ENCODE results near the gene JAM3. TPM values are rescaled to one million over a fixed set of nuclear protein-coding genes. Genes with fewer than 3 reads are reported as not detected.
A peak's percentile ranks its signal among the peaks of the same experiment; 100 is the strongest.

Gene JAM3
- total RNA-seq, 1 donor from 2014 or later = 65.8 TPM

DNA sequence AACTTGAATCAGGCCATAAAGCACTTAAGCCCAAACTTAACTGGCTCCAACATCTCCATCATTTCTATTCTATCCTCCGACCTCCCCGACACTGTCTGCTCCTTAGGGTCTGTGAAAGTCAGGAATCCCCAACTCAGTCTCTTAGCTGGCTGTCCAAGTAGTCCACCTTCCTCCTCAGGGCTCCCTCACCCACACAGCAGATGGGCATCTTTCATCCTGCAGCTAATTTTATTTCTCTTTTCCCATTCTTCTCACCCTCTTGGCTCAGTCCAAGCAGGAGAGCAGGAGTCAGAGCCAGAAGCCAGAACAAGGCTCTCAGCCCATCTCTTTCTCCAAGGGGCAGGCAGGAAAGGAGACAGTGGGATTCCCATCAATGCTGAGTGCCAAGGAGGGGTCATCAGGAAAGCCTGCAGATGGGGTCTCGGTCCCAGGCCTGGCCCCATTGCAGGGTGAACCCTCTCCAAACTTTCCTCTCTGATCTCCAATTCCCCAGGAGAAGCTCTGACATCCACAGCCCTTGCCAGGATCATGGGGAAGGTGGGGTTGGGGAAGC is 40.4 kb upstream of the JAM3 start:
- Histone ChIP-seq H3K27me3 (ENCODE audit: control insufficient read depth in 3 of 3, insufficient read depth in 3 of 3, low read length in 3 of 3) (peaks cover 0 to 25% (median 13%) of the 10 kb centered on the region in 3 donors), H3K9ac (ENCODE audit: low read depth in 1 of 3, low read length in 3 of 3) (no peak overlapping the region), H3K4me1 (ENCODE audit: control insufficient read depth in 3 of 3, insufficient read depth in 3 of 3, low read length in 3 of 3) (peaks cover 4 to 17% (median 14%) of the 10 kb centered on the region in 3 donors), H3K27ac (ENCODE audit: low read depth, low read length) (no peak overlapping the region), H3K4me3 (ENCODE audit: low read length in 3 of 3) (no peak overlapping the region), H3K36me3 (ENCODE audit: control insufficient read depth in 3 of 3, insufficient read depth in 3 of 3, low read length in 3 of 3) (no peaks in the 10 kb centered on the region), H3K9me3 (ENCODE audit: control insufficient read depth in 3 of 3, low read length in 3 of 3) (no peaks in the 10 kb centered on the region)

DNA sequence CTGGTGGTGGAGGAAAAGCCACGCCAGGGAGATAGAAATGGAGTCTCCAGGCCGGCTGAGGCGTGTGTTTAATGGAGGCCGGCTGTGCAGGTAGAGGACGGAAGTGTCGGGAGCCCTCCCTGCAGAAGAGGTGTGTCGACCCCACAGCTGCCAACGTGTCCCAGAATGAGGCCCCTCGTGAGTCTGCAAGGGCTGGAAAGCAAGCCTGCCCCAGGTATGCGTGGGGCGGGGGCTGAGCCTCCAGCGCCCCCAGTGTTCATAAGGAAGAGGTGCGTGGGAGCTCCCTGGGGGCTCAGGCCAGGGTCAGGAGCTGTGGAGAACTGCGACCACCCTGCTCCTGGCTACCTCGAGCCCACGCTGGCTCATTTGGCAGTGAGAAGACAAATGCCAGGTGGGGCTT is 38.0 kb upstream of the JAM3 start:
- no peak overlapping the region for H3K27ac ChIP-seq (ENCODE audit: low read depth, low read length)
- peaks cover 0 to 18% (median 9%) of the 10 kb centered on the region in 3 donors for H3K27me3 ChIP-seq (ENCODE audit: control insufficient read depth in 3 of 3, insufficient read depth in 3 of 3, low read length in 3 of 3)
- no peak overlapping the region for H3K9ac ChIP-seq (ENCODE audit: low read depth in 1 of 3, low read length in 3 of 3)
- H3K4me3 ChIP-seq (ENCODE audit: low read length in 3 of 3) = no peak overlapping the region
- H3K4me1 ChIP-seq (ENCODE audit: control insufficient read depth in 3 of 3, insufficient read depth in 3 of 3, low read length in 3 of 3) = peaks cover 19 to 35% (median 31%) of the 10 kb centered on the region in 3 donors
- no peaks in the 10 kb centered on the region for H3K9me3 ChIP-seq (ENCODE audit: control insufficient read depth in 3 of 3, low read length in 3 of 3)
- no peaks in the 10 kb centered on the region for H3K36me3 ChIP-seq (ENCODE audit: control insufficient read depth in 3 of 3, insufficient read depth in 3 of 3, low read length in 3 of 3)

DNA sequence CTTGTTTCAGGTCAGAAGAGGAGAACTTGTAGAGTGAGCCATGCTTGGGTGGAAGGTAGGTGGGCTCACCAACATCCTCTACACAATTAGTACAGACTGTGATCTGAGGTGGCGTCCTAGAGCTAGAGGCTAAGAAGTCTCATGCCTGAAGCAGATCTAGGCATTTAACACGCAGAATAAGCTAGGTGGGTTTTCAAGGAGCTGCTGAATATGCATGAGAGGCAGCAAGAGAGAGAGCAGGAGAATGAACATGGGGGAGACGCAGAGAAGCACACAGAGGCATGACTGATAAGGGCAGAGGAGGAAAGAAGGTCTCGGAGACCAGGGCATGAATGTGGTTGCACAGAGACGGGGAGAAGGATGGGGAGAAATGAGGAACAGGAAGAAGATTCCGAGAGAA is 36.8 kb upstream of the JAM3 start:
- Histone ChIP-seq H3K27ac (ENCODE audit: low read depth, low read length) (no peak overlapping the region), H3K4me1 (ENCODE audit: control insufficient read depth in 3 of 3, insufficient read depth in 3 of 3, low read length in 3 of 3) (peaks cover 19 to 39% (median 36%) of the 10 kb centered on the region in 3 donors), H3K9ac (ENCODE audit: low read depth in 1 of 3, low read length in 3 of 3) (peak overlapping the region in 1 of 3 donors; percentile 25), H3K4me3 (ENCODE audit: low read length in 3 of 3) (no peak overlapping the region), H3K36me3 (ENCODE audit: control insufficient read depth in 3 of 3, insufficient read depth in 3 of 3, low read length in 3 of 3) (no peaks in the 10 kb centered on the region), H3K27me3 (ENCODE audit: control insufficient read depth in 3 of 3, insufficient read depth in 3 of 3, low read length in 3 of 3) (peaks cover 0 to 12% (median 6%) of the 10 kb centered on the region in 3 donors), H3K9me3 (ENCODE audit: control insufficient read depth in 3 of 3, low read length in 3 of 3) (no peaks in the 10 kb centered on the region)

DNA sequence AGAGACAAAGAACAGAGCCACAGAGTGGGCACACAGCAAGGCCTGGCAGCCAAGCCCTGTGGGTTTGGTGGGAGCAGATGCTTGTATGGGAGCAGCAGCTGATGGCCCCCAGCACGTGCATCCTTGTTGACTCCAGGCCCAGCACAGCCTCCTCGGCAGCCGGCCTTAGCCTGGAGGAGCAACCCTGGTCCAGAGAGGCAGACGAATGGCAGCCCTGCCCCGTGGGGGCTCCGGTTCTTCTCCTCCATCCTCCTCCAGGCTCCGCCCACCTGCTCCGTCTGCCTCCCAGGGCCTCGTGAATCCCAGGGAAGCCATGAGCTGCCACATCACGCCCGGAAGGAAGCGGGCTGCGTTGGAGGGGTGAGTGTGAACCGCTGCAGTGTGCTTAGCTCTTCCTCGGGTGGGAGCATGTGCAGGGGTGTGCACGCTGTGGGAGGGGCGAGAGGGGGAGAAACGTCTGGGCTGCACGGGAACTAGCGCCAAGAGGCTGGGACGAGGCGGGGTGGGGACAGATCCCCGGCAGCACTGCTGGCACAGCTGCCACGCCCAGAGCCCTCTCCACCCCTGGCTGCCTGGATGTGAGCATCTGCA is 36.3 kb upstream of the JAM3 start:
- Histone ChIP-seq H3K36me3 (ENCODE audit: control insufficient read depth in 3 of 3, insufficient read depth in 3 of 3, low read length in 3 of 3) (no peaks in the 10 kb centered on the region), H3K27me3 (ENCODE audit: control insufficient read depth in 3 of 3, insufficient read depth in 3 of 3, low read length in 3 of 3) (peaks cover 0 to 12% (median 6%) of the 10 kb centered on the region in 3 donors), H3K27ac (ENCODE audit: low read depth, low read length) (no peak overlapping the region), H3K4me1 (ENCODE audit: control insufficient read depth in 3 of 3, insufficient read depth in 3 of 3, low read length in 3 of 3) (peaks cover 22 to 42% (median 39%) of the 10 kb centered on the region in 3 donors), H3K9ac (ENCODE audit: low read depth in 1 of 3, low read length in 3 of 3) (peak overlapping the region in 1 of 3 donors; percentile 45), H3K9me3 (ENCODE audit: control insufficient read depth in 3 of 3, low read length in 3 of 3) (no peaks in the 10 kb centered on the region), H3K4me3 (ENCODE audit: low read length in 3 of 3) (no peak overlapping the region)

DNA sequence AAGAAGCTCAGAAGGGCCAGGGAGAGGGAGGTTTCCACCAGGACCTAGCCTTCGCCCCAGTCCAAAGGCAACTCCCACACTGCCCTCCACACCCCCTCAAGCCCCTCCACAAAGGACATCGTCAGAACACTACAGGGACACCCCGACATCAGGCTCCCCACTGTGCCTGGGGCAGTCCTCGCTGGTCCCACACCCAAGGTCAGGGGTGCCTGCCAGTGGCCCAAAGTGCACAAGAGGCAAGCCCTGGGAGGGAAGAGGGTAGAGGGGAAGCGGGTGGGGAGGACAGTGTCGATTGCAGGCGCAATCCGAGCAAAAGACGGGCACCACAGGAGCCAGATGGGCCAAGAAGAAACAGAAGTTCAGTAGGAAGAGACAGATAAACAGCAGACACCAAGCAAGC is 35.6 kb upstream of the JAM3 start:
- Histone ChIP-seq H3K36me3 (ENCODE audit: control insufficient read depth in 3 of 3, insufficient read depth in 3 of 3, low read length in 3 of 3) (no peaks in the 10 kb centered on the region), H3K4me3 (ENCODE audit: low read length in 3 of 3) (peak overlapping the region in 2 of 3 donors; percentile 53 to 65), H3K27ac (ENCODE audit: low read depth, low read length) (peak overlapping the region; percentile 70), H3K27me3 (ENCODE audit: control insufficient read depth in 3 of 3, insufficient read depth in 3 of 3, low read length in 3 of 3) (peaks cover 0 to 8% (median 6%) of the 10 kb centered on the region in 3 donors), H3K4me1 (ENCODE audit: control insufficient read depth in 3 of 3, insufficient read depth in 3 of 3, low read length in 3 of 3) (peaks cover 28 to 48% (median 46%) of the 10 kb centered on the region in 3 donors), H3K9ac (ENCODE audit: low read depth in 1 of 3, low read length in 3 of 3) (peak overlapping the region in 2 of 3 donors; percentile 58 to 75), H3K9me3 (ENCODE audit: control insufficient read depth in 3 of 3, low read length in 3 of 3) (no peaks in the 10 kb centered on the region)

DNA sequence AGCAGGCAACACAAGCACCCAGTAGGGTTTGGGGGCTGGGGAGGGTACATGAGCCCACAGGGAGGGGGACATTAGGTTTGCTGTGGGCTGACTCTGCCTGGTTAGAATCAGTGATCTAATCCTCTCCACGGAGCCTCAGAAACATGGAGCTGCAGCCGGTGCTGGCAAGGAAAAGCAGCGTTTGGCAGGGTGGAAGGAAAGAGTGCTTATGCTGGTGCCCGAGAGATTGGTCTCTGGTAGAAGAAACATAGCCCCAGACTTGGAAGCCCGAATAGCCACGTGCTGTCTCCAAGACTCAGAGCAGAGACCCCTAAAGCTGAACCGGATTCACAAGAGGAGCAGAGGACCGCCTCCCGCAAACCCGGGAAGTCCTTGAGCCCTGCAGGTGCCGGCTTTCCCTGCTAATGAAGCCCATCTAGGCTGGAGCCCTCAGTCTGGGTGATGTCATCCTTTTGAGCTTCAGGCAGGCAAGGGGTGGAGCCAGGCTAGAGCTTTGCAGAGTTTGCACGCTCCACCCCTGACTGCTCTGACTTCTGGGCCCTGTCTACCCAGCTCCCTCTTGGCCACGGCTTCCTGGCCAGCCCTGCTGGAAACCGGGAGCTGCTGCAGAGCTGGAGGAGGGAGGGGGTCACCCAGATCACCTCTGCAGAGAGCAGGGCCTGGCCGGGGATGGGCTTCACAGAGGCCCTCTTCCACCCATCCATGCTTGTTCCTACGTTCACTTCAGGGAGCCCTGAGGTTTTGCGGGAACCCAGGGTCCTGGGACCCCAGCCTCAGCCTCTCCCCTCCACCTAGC is 35.0 kb upstream of the JAM3 start:
- Histone ChIP-seq H3K36me3 (ENCODE audit: control insufficient read depth in 3 of 3, insufficient read depth in 3 of 3, low read length in 3 of 3) (no peaks in the 10 kb centered on the region), H3K4me3 (ENCODE audit: low read length in 3 of 3) (peak overlapping the region; percentile 48 to 65 (median 53)), H3K9ac (ENCODE audit: low read depth in 1 of 3, low read length in 3 of 3) (peak overlapping the region; percentile 58 to 75 (median 67)), H3K27me3 (ENCODE audit: control insufficient read depth in 3 of 3, insufficient read depth in 3 of 3, low read length in 3 of 3) (peaks cover 0 to 6% (median 6%) of the 10 kb centered on the region in 3 donors), H3K9me3 (ENCODE audit: control insufficient read depth in 3 of 3, low read length in 3 of 3) (no peaks in the 10 kb centered on the region), H3K27ac (ENCODE audit: low read depth, low read length) (peak overlapping the region; percentile 70), H3K4me1 (ENCODE audit: control insufficient read depth in 3 of 3, insufficient read depth in 3 of 3, low read length in 3 of 3) (peaks cover 29 to 52% (median 51%) of the 10 kb centered on the region in 3 donors)

DNA sequence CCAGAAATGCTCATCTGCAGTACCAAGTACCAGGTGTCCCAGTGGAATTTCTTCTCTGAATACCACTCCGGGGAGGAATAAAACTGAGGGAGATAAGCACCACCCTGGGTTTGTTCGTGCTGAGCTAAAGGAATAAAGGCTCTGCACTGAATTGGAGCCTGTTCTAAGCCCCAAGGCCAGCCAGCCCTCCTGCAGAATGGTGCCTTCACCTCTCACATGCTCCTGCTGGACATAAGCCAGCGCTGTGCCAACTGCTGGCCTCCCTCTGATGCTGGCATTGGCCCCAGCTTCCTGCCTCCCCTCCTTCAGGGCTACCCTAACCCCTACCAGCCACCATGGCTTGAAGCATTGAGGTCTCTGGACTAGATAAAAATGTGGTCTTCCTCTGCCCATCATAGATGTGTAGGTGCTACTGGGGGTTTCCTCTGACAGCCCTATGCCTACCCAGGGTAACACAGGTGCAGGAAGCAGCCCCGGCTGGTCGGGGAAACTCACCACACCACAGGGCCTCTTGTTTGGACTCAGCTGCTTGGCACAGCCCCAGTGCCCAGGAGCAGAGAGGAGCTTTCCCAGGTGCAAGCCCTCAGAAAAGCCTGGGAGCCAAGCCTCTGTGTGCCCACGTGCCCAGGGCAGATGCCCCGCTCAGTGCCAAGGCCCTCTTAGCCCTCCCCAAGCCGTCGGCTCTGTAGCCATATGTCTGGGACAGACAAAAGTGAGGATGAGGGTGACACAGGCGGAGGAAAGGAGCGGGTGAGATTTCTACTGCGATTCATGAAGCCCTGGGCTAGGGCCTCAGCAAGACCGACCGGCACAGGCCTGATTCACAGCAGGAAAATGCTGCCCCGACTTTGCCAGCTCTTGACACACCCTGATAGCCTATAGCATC is 34.1 kb upstream of the JAM3 start:
- peak overlapping the region; percentile 40 to 75 (median 67) for H3K9ac ChIP-seq (ENCODE audit: low read depth in 1 of 3, low read length in 3 of 3)
- peak overlapping the region; percentile 70 for H3K27ac ChIP-seq (ENCODE audit: low read depth, low read length)
- H3K4me1 ChIP-seq (ENCODE audit: control insufficient read depth in 3 of 3, insufficient read depth in 3 of 3, low read length in 3 of 3) = peaks cover 37 to 61% (median 59%) of the 10 kb centered on the region in 3 donors
- no peaks in the 10 kb centered on the region for H3K9me3 ChIP-seq (ENCODE audit: control insufficient read depth in 3 of 3, low read length in 3 of 3)
- H3K4me3 ChIP-seq (ENCODE audit: low read length in 3 of 3) = peak overlapping the region in 2 of 3 donors; percentile 53 to 65
- no peaks in the 10 kb centered on the region for H3K36me3 ChIP-seq (ENCODE audit: control insufficient read depth in 3 of 3, insufficient read depth in 3 of 3, low read length in 3 of 3)
- H3K27me3 ChIP-seq (ENCODE audit: control insufficient read depth in 3 of 3, insufficient read depth in 3 of 3, low read length in 3 of 3) = peaks cover 0 to 8% (median 6%) of the 10 kb centered on the region in 3 donors

DNA sequence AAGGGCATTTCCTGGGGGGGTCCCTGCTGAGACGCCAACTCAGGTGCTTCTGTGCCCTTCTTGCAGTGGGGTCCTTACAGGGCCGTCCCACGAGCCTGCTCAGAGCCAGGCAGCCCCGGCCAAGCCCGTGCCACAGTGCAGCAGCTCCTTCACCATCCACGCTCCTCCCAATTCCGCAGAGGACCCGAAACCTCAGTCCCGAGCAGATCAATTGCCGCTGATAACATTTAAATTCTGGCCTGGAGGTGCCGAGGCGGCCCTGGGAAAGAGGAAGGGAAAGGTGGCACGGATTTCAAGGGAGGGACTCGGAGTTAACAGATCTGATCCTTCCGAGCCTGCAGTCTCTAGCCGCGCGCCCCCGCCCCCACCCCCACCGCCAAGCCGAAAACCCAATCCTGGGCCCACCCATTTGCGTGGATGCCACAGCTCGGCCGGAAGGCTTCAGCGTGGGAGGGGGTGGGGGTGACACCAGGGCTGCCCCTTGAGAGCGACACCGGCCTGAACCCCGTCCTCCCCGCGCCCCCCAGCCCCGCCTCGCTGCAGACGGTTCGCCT is 32.3 kb upstream of the JAM3 start:
- H3K27ac ChIP-seq (ENCODE audit: low read depth, low read length) = peak overlapping the region; percentile 38
- no peaks in the 10 kb centered on the region for H3K9me3 ChIP-seq (ENCODE audit: control insufficient read depth in 3 of 3, low read length in 3 of 3)
- no peaks in the 10 kb centered on the region for H3K36me3 ChIP-seq (ENCODE audit: control insufficient read depth in 3 of 3, insufficient read depth in 3 of 3, low read length in 3 of 3)
- H3K4me1 ChIP-seq (ENCODE audit: control insufficient read depth in 3 of 3, insufficient read depth in 3 of 3, low read length in 3 of 3) = peaks cover 40 to 78% (median 78%) of the 10 kb centered on the region in 3 donors
- peak overlapping the region; percentile 75 to 85 (median 84) for H3K4me3 ChIP-seq (ENCODE audit: low read length in 3 of 3)
- peaks cover 0 to 5% (median 0%) of the 10 kb centered on the region in 3 donors for H3K27me3 ChIP-seq (ENCODE audit: control insufficient read depth in 3 of 3, insufficient read depth in 3 of 3, low read length in 3 of 3)
- peak overlapping the region in 2 of 3 donors; percentile 52 to 84 for H3K9ac ChIP-seq (ENCODE audit: low read depth in 1 of 3, low read length in 3 of 3)
